Stimulated activated CD8-positive, alpha-beta memory T cell treated with anti-CD3 and anti-CD28 coated beads, Interleukin-7, amount 100 ng/mL, for 24 hours (primary cell): ENCODE data around the gene GLIS1.
"Not testable (repeated sequence)": the region's sequence is repeated elsewhere in the genome, so short reads cannot be mapped to it uniquely, and the experiment has no call there.

ENCODE experiments used
- DNase-seq: peaks from one replicate; pipeline ENCODE4 v3.0.0-alpha.2; 2020; ENCODE audit warnings: low read depth

GLIS1 gene

GRCh38 chr1:53561503-53562105, 177.4 kb downstream of the GLIS1 start:
- no peak for DNase-seq

GRCh38 chr1:53560581-53561502, 178.1 kb downstream of the GLIS1 start:
- no peak for DNase-seq

GRCh38 chr1:53559854-53560580, 178.9 kb downstream of the GLIS1 start:
- DNase-seq = no peak

- no peak for DNase-seq
Measured at GRCh38 chr1:53559391-53559815, 179.6 kb downstream of the GLIS1 start.

- no peak for DNase-seq
Measured at GRCh38 chr1:53558739-53559315, 180.1 kb downstream of the GLIS1 start.

GRCh38 chr1:53557830-53558738, 180.9 kb downstream of the GLIS1 start:
- no peak for DNase-seq

GRCh38 chr1:53557369-53557768, 181.6 kb downstream of the GLIS1 start:
- DNase-seq = no peak

- no peak for DNase-seq
Measured at GRCh38 chr1:53556657-53557227, 182.2 kb downstream of the GLIS1 start.

- not testable (repeated sequence) for DNase-seq
Measured at GRCh38 chr1:53555620-53556326, 183.2 kb downstream of the GLIS1 start.

GRCh38 chr1:53554592-53555305, 184.2 kb downstream of the GLIS1 start:
- no peak for DNase-seq

- no peak for DNase-seq
Measured at GRCh38 chr1:53553734-53554509, 185.0 kb downstream of the GLIS1 start.

- DNase-seq = no peak
Measured at GRCh38 chr1:53552981-53553733, 185.8 kb downstream of the GLIS1 start.

- no peak for DNase-seq
Measured at GRCh38 chr1:53552146-53552861, 186.7 kb downstream of the GLIS1 start.

- DNase-seq = no peak
Measured at GRCh38 chr1:53551428-53551995, 187.5 kb downstream of the GLIS1 start.

- DNase-seq = no peak
Measured at GRCh38 chr1:53550201-53550741, 188.7 kb downstream of the GLIS1 start.

GRCh38 chr1:53549781-53550180, 189.2 kb downstream of the GLIS1 start:
- no peak for DNase-seq

GRCh38 chr1:53549287-53549686, 189.7 kb downstream of the GLIS1 start:
- no peak for DNase-seq
